Body of pancreas (tissue), 4 donors: ENCODE results near the gene UROS. TPM values are rescaled to one million over a fixed set of nuclear protein-coding genes. Genes with fewer than 3 reads are reported as not detected.

Experiments used
- ATAC-seq: fragments of 150-250 bp; one replicate; pipeline ENCODE4 v1.9.1; 2016
- DNase-seq, 4 donors: peaks; one replicate each; pipeline ENCODE4 v3.0.0-alpha.2; 2019
- H3K27ac ChIP-seq, 4 donors: fragments of 200-600 bp; sonication (generic); 1 replicate in 3 of 4; 2 replicates in 1 of 4; pipeline versions ENCODE4 v1.5.1 to v1.6.1; 2016 to 2019; ENCODE audit warnings: mild to moderate bottlenecking in 1 of 4, mixed read lengths in 1 of 4, moderate library complexity in 1 of 4
- H3K27me3 ChIP-seq, 2 donors: fragments of 200-600 bp; sonication (generic); one replicate each; pipeline ENCODE4 v1.6.0; 2016; ENCODE audit warnings: mild to moderate bottlenecking in 1 of 2
- H3K36me3 ChIP-seq, 2 donors: fragments of 200-600 bp; sonication (generic); replicated peaks in 1 of 2; 2 replicates each; pipeline ENCODE4 v1.5.1; 2016; ENCODE audit warnings: low read depth in 2 of 2; ENCODE audit not compliant: insufficient read depth in 1 of 2
- H3K4me1 ChIP-seq: fragments of 200-600 bp; sonication (generic); one replicate; pipeline ENCODE4 v1.6.0; 2016
- H3K4me3 ChIP-seq, 2 donors: fragments of 200-600 bp; sonication (generic); 1 replicate in 1 of 2; 2 replicates in 1 of 2; pipeline ENCODE4 v1.5.1; 2016 to 2019
- H3K9me3 ChIP-seq, 3 donors: fragments of 200-600 bp; sonication (generic); 1 replicate in 2 of 3; 2 replicates in 1 of 3; pipeline ENCODE4 v1.5.1; 2016
- POLR2A ChIP-seq, 3 donors: fragments of 450-650 bp; IDR thresholded peaks; one replicate each; pipeline ENCODE4 v1.6.1; 2016; ENCODE audit warnings: antibody characterized with exemption in 3 of 3, mild to moderate bottlenecking in 2 of 3
- WGBS, 2 donors: methylation state at CpG; one replicate each; pipeline ENCODE4 v1.1.5; 2017; 5-methylcytosine and 5-hydroxymethylcytosine counted together
- intact Hi-C: fragments of 100-400 bp; cut with DNase I; formaldehyde crosslinking; loops from one replicate; pipeline ENCODE4 v1.15.1; 2023
- total RNA-seq, 2 donors: library from RNA; depleted of rRNA; stranded (reverse); fragments of >200 nt; gene quantifications; one replicate each; pipeline ENCODE4 v1.1.0, GENCODE V29; 2016
- TF ChIP-seq, protein P1 (sequence below), 7 experiments: fragments of 450-650 bp in 4 of 7; fragments of 200-600 bp in 3 of 7; sonication (generic) in 3 of 7; IDR thresholded peaks; one replicate each; pipeline ENCODE4 v1.5.1; 2016 to 2019; ENCODE audit warnings: antibody characterized with exemption in 7 of 7

The UROS gene
- total RNA-seq, 2 donors from 2014 or later = 15.8 to 31.4 TPM

DNA sequence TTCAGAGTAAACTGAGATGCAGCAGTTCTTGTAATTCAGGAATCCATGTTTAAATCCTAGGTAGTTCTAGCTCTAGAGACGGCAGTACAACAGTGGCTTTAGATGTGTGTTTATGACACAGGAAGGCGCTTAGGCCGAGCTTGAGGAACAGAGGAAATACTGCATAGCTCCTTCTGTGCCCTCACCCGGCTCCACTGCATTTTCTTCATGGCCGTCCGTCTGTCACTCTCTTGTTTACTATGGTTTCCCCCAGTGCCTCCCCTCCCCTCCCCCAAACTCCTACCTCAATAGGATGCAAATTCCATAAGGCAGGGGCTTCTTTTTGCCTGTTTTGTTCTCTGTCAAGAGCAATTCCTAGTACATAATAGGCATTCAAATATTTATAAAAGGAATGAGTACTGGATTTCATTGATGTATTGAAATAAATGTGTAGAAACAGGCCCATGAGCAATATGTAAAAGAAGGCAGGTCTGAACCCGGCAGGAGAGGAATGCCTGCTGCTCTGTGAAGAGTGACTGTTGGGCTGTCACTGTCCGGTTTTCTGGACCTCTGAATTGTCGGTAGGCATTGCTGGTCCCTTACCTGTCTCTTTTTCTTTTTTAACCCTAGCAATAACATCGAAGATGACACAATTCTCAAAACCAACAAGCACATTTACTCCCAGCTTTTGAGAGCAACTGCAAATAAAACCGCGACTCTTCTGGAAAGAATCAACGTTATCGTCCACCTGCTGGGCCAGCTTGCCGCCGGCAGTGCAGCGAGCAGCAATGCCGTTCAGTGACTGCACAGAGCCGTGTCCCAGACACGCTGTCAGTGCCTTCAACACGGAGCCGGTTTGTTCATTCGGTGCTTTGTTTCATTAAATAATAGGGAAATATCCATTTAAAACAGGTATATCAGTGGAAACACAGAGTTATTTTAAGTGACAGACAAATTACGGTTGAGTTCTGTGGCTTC, 60.1 kb downstream of the UROS start:
- TF ChIP-seq POLR2A (IDR thresholded peaks at IDR 0.05) = no peak
- TF ChIP-seq, protein P1, sequence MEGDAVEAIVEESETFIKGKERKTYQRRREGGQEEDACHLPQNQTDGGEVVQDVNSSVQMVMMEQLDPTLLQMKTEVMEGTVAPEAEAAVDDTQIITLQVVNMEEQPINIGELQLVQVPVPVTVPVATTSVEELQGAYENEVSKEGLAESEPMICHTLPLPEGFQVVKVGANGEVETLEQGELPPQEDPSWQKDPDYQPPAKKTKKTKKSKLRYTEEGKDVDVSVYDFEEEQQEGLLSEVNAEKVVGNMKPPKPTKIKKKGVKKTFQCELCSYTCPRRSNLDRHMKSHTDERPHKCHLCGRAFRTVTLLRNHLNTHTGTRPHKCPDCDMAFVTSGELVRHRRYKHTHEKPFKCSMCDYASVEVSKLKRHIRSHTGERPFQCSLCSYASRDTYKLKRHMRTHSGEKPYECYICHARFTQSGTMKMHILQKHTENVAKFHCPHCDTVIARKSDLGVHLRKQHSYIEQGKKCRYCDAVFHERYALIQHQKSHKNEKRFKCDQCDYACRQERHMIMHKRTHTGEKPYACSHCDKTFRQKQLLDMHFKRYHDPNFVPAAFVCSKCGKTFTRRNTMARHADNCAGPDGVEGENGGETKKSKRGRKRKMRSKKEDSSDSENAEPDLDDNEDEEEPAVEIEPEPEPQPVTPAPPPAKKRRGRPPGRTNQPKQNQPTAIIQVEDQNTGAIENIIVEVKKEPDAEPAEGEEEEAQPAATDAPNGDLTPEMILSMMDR (IDR thresholded peaks at IDR 0.05) = no peak
- Histone ChIP-seq H3K27me3 (no peaks in the 10 kb centered on the region), H3K27ac (no peak overlapping the region), H3K9me3 (no peaks in the 10 kb centered on the region), H3K4me3 (no peak overlapping the region), H3K4me1 (peaks cover 18% of the 10 kb centered on the region), H3K36me3 (peaks cover 0 to 27% of the 10 kb centered on the region in 2 donors)
- ATAC-seq (no peak), DNase-seq (no peak)
- intact Hi-C loops = no loop called here
- 92 to 94% methylated on average over 24 of the region's 24 CpGs for WGBS, 2 donors

DNA sequence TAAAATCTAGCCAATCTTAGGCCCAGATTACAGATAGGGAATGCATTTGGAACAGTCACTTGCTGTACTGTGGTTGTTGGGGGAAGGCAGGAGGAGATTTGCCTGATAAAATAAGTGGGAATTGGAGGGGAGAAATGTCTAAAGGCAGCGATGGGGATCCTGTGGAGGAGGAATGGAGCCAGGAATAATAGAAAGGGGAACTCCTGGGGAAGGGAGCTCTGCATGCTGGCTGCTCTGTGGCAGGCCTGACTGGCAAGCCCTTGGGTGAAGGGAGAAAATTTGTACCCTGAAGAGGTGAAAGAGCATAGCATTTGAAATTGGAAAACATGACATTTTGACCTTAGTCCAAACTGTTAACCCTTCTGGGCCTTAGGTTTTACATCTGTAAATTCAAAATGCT, 61.1 kb downstream of the UROS start:
- intact Hi-C loops = no loop called here
- peaks cover 0 to 29% of the 10 kb centered on the region in 2 donors for H3K36me3 ChIP-seq

DNA sequence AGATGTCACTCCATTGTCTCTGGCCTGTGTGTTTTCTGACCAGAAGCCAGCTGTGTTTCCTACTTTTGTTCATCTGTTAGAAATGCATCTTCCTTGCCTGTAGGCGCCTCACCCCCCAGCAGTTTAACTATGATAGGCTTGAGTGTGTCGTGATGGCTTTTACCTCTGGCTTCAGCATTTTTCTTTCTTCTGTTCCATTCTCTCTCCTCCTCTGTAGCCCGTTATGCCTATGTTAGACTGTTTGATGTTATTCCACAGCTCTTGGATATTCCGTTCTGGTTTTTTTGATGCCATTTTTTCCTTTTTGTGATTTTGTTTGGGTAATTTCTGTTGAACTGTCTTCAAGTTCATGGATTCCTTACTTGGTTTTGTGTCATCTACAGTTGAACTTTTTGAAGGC, 65.3 kb downstream of the UROS start:
- TF ChIP-seq, protein P1 (IDR thresholded peaks at IDR 0.05) = no peak
- TF ChIP-seq POLR2A (IDR thresholded peaks at IDR 0.05) = no peak
- ATAC-seq (no peak), DNase-seq (no peak)
- H3K27me3 ChIP-seq = no peaks in the 10 kb centered on the region
- H3K4me1 ChIP-seq = peaks cover 10% of the 10 kb centered on the region
- no peak overlapping the region for H3K27ac ChIP-seq
- peaks cover 14 to 23% of the 10 kb centered on the region in 2 donors for H3K36me3 ChIP-seq
- H3K4me3 ChIP-seq = no peak overlapping the region
- no peaks in the 10 kb centered on the region for H3K9me3 ChIP-seq
- 93 to 94% methylated on average over 4 of the region's 4 CpGs for WGBS, 2 donors
- intact Hi-C loops = no loop called here

More for the DNA sequence above, 61.1 kb downstream of the UROS start:
- Histone ChIP-seq H3K27me3 (no peaks in the 10 kb centered on the region), H3K9me3 (no peaks in the 10 kb centered on the region), H3K4me1 (peaks cover 13% of the 10 kb centered on the region), H3K27ac (no peak overlapping the region), H3K4me3 (no peak overlapping the region)
- DNase-seq (no peak), ATAC-seq (no peak)
- TF ChIP-seq, protein P1 (IDR thresholded peaks at IDR 0.05) = no peak
- no peak for TF ChIP-seq POLR2A (IDR thresholded peaks at IDR 0.05)
- 75 to 78% methylated on average over 1 of the region's 1 CpG for WGBS, 2 donors

DNA sequence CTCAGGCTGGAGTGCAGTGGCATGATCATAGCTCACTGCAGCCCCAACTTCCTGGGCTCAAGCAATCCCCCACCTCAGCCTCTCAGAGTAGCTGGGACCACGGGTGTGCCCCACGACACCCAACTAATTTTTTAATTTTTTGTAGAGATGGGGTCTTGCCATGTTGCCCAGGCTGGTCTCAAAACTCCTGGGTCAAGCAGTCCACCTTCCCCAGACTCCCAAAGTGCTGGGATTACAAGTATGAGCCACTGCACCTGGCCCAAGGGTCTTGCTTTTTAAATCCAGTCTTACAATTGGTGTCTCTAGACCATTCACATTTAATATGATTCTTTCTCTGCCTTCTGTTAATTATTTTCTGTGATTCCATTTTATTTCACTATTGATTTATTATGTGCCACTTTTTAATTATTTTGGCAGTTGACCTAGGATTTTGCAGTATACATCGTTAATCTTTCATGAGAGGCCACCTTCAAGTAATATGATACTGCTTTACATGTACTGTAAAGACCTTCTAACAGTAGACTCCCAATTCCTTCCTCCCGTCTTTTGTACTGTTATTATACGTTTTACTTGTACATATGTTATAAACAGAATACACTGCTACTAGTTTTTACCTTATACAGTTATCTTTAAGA, 66.1 kb downstream of the UROS start:
- no peak for ATAC-seq

More for the DNA sequence above, 66.1 kb downstream of the UROS start:
- Histone ChIP-seq H3K27me3 (no peaks in the 10 kb centered on the region), H3K27ac (no peak overlapping the region), H3K9me3 (no peaks in the 10 kb centered on the region), H3K36me3 (peaks cover 14 to 23% of the 10 kb centered on the region in 2 donors), H3K4me1 (peaks cover 10% of the 10 kb centered on the region), H3K4me3 (no peak overlapping the region)
- 79 to 82% methylated on average over 5 of the region's 5 CpGs for WGBS, 2 donors
- TF ChIP-seq, protein P1 (IDR thresholded peaks at IDR 0.05) = no peak
- no peak for TF ChIP-seq POLR2A (IDR thresholded peaks at IDR 0.05)
- no peak for DNase-seq
- intact Hi-C loops = no loop called here
